Hematopoietic multipotent progenitor cell treated with erythropoietin and hydrocortisone succinate and interleukin-3 and kit ligand, for 4 days (in vitro differentiated cells): Measurements from ENCODE around the gene SPAG8.

ENCODE experiments used
- DNase-seq: peaks from one replicate; pipeline ENCODE4 v3.0.0-alpha.2; 2015

SPAG8 gene

GRCh38 chr9:35812025-35812602 lies at the start of gene SPAG8:
Gene SPAG8, minus strand, starts transcription at chr9:35812262. Its CDS starts 115 bp downstream, at chr9:35812147.
- peak; percentile 99 for DNase-seq

DNA sequence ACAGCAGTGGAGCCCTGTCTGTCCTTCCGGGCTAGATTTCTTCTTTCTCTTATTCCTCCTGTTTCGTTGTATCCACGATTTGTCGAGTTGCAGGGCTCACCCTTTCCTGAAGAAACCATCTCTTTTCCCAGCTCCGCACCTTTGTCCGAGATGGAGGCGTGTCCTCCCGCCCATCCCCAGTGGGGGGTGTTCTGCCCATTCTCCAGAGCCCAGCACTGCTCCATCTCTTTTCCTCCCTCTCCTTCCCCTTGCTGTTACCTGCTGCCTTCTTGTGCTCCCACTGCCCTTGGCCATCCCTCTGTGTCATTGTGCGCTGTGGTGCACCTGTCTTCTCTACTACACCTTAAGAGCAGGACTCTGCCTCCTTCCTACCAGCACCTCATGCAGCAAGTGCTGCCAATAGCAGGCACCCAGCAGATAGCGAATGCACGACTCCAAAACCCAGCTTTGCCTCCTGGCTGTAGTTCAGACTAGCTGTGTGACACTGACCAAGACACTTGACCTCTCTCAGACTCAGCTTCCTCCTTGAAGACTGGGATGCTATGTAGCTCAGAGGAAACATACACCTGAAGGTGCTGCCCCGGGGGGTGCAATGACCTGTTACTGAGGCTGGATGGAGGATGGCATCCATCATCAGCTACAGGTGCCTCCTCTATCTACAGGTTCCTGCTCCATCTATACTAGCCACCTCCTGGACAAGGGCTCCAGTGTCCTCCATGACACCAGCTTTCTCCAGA lies 49.3 kb upstream of the SPAG8 start:
- no peak for DNase-seq

DNA sequence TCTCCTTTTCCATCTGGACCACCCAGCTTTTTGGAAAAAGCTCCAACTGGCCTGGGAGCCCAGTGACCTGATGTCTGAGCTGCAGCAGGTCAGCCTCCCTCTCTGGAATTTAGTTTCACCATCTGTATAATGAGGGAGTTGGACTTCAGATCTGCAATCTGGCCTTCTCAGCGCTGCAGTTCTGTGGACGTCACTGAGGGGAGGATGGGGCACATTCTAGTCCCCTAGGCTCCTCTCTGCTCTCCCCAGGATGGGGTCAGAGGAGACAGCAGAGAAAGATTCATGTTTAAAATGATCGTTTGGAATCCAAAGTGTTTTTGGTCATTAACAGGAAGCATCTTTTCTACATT lies 47.9 kb upstream of the SPAG8 start:
- DNase-seq, result no peak

DNA sequence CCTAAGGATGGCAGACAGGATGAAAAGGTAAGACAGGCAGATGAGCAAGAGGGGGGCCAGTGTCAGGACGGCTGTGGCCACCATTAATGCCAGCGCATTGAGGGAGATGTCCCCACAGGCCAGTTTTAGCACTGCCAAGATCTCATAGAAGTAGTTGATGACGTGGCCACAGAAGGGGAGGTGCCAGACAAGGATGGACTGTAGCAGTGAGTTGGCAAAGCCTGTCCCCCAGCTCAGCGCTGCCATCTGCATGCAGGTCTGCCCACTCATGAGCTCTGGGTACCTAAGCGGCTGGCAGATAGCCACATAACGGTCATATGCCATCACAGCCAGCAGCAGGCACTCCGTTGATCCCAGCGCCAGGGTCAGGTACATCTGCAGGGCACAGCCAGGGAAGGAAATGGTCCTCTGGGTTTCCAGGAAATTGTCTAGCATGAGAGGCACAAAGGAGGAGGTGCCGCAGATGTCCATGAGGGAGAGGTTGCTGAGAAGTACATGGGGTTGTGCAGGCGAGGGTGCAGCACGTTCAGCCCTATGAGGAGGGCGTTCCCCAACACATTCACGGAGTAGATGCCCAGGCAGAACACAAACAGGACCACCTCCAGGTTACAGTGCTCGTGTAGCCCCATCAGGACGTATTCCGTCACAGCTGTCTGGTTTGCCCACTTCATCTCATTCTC lies 47.4 kb upstream of the SPAG8 start:
- peak; percentile 72 for DNase-seq

DNA sequence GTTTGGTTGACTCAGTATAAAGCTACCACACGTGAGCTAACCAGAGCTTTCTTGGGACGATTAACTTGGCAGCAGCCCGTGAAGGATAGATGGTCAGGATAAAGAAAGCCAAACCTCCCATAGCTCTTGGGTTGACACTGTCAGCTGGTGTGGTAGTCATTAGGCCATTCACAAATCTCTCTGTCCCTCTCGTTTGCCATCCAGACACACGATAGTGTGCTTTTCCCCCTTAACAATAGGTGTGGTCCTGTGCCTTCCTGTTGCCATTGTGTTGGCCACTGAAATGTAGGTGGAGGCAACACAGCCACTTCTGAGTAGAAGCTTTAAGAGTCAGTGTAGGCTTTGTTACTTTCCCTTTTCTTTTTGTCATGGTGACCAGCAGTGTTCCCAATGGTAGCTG lies 46.4 kb upstream of the SPAG8 start:
- DNase-seq, result no peak

- no peak for DNase-seq
These were observed 44.8 kb upstream of the SPAG8 start for GRCh38 chr9:35856882-35857281.

GRCh38 chr9:35856206-35856605 lies 44.1 kb upstream of the SPAG8 start:
- DNase-seq, result no peak

GRCh38 chr9:35854091-35854762 lies 42.2 kb upstream of the SPAG8 start:
- no peak for DNase-seq

DNA sequence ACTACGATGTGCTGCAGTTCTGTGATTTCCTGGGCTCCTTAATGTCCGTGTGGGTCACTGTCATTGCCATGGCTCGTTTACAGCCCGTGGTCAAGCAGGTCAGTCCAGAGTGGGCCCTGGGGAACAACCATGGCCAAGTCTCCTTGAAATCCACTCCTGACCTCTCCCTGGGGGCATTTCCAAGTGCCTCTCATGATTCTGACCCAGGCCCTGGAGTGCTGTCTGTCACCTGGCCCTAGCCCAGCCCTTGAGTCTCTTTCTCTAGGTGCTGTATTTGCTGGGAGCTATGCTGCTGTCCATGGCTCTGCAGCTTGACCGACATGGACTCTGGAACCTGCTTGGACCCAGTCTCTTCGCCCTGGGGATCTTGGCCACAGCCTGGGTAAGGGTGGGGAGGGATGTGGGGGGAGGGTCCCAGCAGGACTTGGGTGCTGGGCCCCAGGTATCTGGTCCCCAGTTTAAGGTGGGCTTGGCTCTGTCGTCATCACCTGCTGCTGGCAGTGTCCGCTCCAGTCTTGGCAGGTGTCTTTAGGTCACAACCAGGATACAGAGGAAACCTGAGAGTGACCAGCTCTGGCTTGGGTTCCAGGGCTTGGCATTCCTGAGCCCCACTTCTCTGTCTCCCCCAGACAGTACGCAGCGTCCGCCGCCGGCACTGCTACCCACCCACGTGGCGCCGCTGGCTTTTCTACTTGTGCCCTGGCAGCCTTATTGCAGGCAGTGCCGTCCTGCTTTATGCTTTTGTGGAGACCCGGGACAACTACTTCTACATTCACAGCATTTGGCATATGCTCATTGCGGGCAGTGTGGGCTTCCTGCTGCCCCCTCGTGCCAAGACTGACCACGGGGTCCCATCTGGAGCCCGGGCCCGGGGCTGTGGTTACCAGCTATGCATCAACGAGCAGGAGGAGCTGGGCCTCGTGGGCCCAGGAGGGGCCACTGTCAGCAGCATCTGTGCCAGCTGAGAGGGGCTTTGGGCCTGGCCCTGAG lies 41.1 kb upstream of the SPAG8 start:
- DNase-seq, result no peak

- DNase-seq, result no peak
These were observed 40.3 kb upstream of the SPAG8 start for GRCh38 chr9:35852267-35852815.

DNA sequence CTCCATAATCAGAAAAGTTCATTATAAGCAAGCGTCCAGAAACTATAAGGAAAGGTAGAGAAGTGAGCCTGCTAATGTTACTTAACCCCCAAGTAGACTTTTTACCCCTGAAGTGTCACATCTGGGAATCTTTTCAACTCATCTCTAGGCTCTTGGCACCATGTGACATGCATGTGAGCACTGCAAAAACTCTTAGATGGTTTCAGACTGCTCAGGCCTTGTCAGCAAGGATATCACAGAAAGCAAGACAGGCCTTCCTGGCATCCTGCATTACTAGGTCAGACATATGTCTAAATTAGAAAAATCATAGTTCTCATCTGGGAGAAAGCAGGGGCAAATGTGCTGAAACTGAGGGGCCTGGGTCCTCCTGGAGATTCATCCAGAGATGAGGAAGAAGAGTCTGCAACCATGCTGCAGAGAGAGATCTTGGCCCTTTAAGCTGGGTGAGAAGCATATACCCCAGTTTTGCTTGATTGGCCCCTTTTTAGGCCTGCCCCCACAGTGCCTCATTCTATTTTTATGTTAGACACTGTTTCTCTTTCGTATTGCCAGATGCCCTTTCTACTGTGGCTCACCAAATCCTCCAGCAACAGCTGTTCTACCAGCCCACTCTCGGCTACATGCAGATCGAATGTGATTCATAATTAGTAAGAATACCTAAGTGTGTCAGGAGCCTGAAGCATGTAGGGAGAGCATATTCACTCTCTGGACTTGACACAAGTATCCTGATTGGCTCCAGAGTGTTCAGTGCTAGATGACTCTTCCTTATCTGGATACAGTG lies 35.9 kb upstream of the SPAG8 start:
- no peak for DNase-seq

- DNase-seq, result no peak
These were observed 34.0 kb upstream of the SPAG8 start for GRCh38 chr9:35845824-35846771.

- peak; percentile 94 for DNase-seq
These were observed 32.7 kb upstream of the SPAG8 start for GRCh38 chr9:35844628-35845270.

- DNase-seq, result no peak
These were observed 30.7 kb upstream of the SPAG8 start for GRCh38 chr9:35842795-35843194.

GRCh38 chr9:35842020-35842745 lies 30.1 kb upstream of the SPAG8 start:
- DNase-seq, result no peak

DNA sequence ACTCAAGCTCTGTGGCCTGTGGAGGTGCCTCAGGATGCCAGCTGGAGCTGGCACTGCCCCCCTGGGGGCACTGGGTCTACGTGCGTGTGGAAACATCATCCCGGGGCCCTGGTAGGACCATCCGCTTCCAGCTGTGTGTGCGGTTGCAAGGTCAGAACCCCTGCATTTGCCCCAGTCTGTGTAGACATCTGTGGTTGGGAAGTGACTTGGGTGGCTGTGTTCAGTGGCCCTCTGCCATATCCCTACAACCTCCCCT lies 29.5 kb upstream of the SPAG8 start:
- DNase-seq, result no peak

DNA sequence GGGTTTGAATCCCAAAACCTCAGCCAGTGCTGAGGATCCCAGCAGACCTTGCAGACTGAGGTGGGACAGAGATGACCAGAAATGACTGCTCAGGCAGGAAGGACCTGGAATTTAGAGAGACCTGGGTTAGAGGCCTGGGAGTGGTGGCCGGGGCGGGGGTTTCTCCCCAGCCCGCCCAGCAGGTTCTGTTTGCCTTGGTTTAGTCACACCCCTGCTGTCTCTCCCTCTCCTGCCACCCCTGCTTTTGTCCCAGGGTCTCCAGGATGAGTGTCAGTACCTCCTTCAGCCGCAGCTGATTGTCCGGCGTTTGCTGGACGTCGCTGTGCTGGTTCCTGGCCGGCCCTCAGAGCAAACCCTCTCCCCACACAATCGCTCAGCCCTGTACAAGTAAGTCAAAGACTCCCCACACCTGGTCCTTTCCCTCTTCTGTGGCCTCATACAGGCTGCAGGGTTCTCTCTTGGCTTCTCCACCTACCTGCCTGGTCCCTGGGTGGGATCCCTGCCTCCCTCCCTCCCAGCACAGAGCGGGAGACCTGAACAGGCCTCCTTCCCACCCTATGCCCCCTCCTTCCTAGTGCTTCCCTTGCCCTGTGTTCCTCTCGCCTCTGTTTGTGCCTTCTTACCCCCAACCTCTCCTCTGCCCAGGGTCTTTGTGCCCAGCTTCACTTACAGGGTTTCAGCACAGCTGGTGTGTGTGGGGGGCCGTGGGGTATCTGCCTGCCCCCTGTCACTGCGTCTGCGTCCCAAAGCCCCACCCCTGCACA lies 29.0 kb upstream of the SPAG8 start:
- no peak for DNase-seq

- no peak for DNase-seq
These were observed 27.9 kb upstream of the SPAG8 start for GRCh38 chr9:35839926-35840325.
